ENCODE data around the gene BMAL2.

DNA sequence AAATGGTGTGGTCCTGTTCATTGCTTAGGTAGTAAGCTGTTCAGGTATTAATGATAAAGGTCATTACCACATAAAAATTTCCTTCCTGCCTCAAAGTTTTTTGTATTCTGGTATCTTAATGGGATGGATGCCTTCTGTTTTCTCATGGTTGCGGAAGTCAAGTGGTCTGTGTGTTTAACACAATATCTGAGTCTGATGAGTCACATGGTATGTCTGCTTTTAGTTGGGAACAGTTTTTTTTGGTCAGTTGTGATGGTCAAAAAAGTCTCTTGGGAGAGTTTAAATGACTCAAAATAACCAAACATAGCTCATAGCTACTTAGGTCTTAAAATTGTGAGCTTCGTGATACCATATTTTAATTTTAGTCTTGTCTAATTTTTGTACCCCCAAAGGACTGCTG lies 47.9 kb upstream of the BMAL2 start:
- TF ChIP-seq, protein P1, sequence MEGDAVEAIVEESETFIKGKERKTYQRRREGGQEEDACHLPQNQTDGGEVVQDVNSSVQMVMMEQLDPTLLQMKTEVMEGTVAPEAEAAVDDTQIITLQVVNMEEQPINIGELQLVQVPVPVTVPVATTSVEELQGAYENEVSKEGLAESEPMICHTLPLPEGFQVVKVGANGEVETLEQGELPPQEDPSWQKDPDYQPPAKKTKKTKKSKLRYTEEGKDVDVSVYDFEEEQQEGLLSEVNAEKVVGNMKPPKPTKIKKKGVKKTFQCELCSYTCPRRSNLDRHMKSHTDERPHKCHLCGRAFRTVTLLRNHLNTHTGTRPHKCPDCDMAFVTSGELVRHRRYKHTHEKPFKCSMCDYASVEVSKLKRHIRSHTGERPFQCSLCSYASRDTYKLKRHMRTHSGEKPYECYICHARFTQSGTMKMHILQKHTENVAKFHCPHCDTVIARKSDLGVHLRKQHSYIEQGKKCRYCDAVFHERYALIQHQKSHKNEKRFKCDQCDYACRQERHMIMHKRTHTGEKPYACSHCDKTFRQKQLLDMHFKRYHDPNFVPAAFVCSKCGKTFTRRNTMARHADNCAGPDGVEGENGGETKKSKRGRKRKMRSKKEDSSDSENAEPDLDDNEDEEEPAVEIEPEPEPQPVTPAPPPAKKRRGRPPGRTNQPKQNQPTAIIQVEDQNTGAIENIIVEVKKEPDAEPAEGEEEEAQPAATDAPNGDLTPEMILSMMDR (IDR thresholded peaks at IDR 0.05), result no peak
- TF ChIP-seq POLR2AphosphoS5 (IDR thresholded peaks at IDR 0.05) (peak in 1 of 4 donors; percentile 25), EP300 (IDR thresholded peaks at IDR 0.05) (no peak)

All from sigmoid colon (tissue), 4 donors.